A549 (cell line): ENCODE data around the gene ADARB2. TPM values are rescaled to one million over a fixed set of nuclear protein-coding genes. Genes with fewer than 3 reads are reported as not detected.

ENCODE experiments used
- ATAC-seq, 2 experiments: fragments of 200-7000 bp in 1 of 2; fragments of >200 bp in 1 of 2; cut with Nextera tagmentation in 1 of 2; cut with Tn5 transposase in 1 of 2; 3 replicates each; pipeline versions ENCODE4 v1.8.0 to v1.9.1; 2018 to 2020; ENCODE audit warnings: mild to moderate bottlenecking in 1 of 2, moderate library complexity in 1 of 2
- CTCF ChIA-PET: fragments of 300-600 bp; sonication (Branson Sonifier 250); formaldehyde crosslinking; extraction: SDS; loops from one replicate; lab custom pipeline; 2021; ENCODE audit warnings: antibody characterized with exemption, inconsistent platforms; lab: Yijun Ruan, JAX
- POLR2A ChIA-PET: fragments of 350-600 bp; formaldehyde crosslinking; extraction: SDS; loops from one replicate; lab custom pipeline; 2021; ENCODE audit warnings: antibody characterized with exemption, inconsistent platforms; lab: Yijun Ruan, JAX
- DNase-seq, 2 experiments: peaks; one replicate each; pipeline versions ENCODE4 v3.0.0 to v3.0.0-alpha.2; 2011 to 2016; ENCODE audit warnings: low read depth in 1 of 2, low spot score in 1 of 2
- FAIRE-seq: peaks from 2 replicates; lab custom pipeline; 2011; peaks lifted over from hg19 to GRCh38; lab: Jason Lieb, UNC
- H3K27ac ChIP-seq, 2 experiments: fragments of >200 bp; sonication (Bioruptor Twin); formaldehyde crosslinking; 3 replicates each; pipeline ENCODE4 v1.5.1; 2016 to 2017
- H3K4me1 ChIP-seq: fragments of >200 bp; sonication (Bioruptor Twin); formaldehyde crosslinking; 3 replicates; pipeline ENCODE4 v1.6.1; 2016
- H3K4me2 ChIP-seq: fragments of >200 bp; sonication (Bioruptor Twin); formaldehyde crosslinking; 3 replicates; pipeline ENCODE4 v1.6.1; 2016
- H3K4me3 ChIP-seq: fragments of >200 bp; sonication (Bioruptor Twin); formaldehyde crosslinking; 3 replicates; pipeline ENCODE4 v1.5.1; 2016
- H3K9me3 ChIP-seq: fragments of >200 bp; sonication (Bioruptor Twin); formaldehyde crosslinking; 3 replicates; pipeline ENCODE4 v1.6.1; 2016
- CBX8 ChIP-seq: fragments of 200-600 bp; sonication (generic); IDR thresholded peaks from 2 replicates; pipeline ENCODE4 v1.6.1; 2016
- EHF ChIP-seq: fragments of 250-450 bp; sonication (Bioruptor Pico); IDR thresholded peaks from 2 replicates; pipeline ENCODE4 v1.5.0; 2020; ENCODE audit warnings: mild to moderate bottlenecking
- EHMT2 ChIP-seq: fragments of 200-600 bp; sonication (generic); IDR thresholded peaks from 2 replicates; pipeline ENCODE4 v1.6.1; 2016; ENCODE audit warnings: antibody characterized with exemption, low read depth, mild to moderate bottlenecking, moderate library complexity
- EP300 ChIP-seq, 2 experiments: fragments of >200 bp; sonication (Bioruptor Twin); formaldehyde crosslinking; IDR thresholded peaks; 2 replicates in 1 of 2; 3 replicates in 1 of 2; pipeline ENCODE4 v1.6.1; 2016 to 2017
- FOSB ChIP-seq: fragments of 250-450 bp; sonication (Bioruptor Pico); IDR thresholded peaks from 2 replicates; pipeline ENCODE4 v1.5.0; 2020; ENCODE audit warnings: mild to moderate bottlenecking, moderate library complexity
- JUN ChIP-seq, 2 experiments: fragments of >200 bp; sonication (Bioruptor Twin); formaldehyde crosslinking; IDR thresholded peaks; 2 replicates in 1 of 2; 3 replicates in 1 of 2; pipeline ENCODE4 v1.6.1; 2016 to 2017
- KDM5A ChIP-seq: fragments of 200-600 bp; sonication (generic); IDR thresholded peaks from 2 replicates; pipeline ENCODE4 v1.6.1; 2016; ENCODE audit warnings: antibody characterized with exemption, mild to moderate bottlenecking
- MAZ ChIP-seq: fragments of 150-350 bp; IDR thresholded peaks from 2 replicates; pipeline ENCODE4 v1.6.1; 2014; ENCODE audit warnings: antibody characterized with exemption, low read depth, low read length, borderline replicate concordance
- MYC ChIP-seq: IDR thresholded peaks from 2 replicates; pipeline ENCODE4 v1.6.1; 2012; ENCODE audit warnings: mild to moderate bottlenecking, inconsistent platforms, low read length, improper control_type of control experiment, borderline replicate concordance
- POLR2A ChIP-seq: IDR thresholded peaks from 2 replicates; pipeline ENCODE4 v1.6.1; 2012; ENCODE audit warnings: mild to moderate bottlenecking, low read length
- POLR2AphosphoS2 ChIP-seq: conservative IDR thresholded peaks from 2 replicates; pipeline ENCODE4 v1.6.1; 2012; ENCODE audit warnings: low read length, improper control_type of control experiment, inconsistent platforms
- RARB ChIP-seq: fragments of 250-450 bp; sonication (Bioruptor Pico); IDR thresholded peaks from 2 replicates; pipeline ENCODE4 v1.8.0; 2021; ENCODE audit warnings: mild to moderate bottlenecking, moderate library complexity
- RCOR1 ChIP-seq: fragments of 150-350 bp; IDR thresholded peaks from 2 replicates; pipeline ENCODE4 v1.6.1; 2014; ENCODE audit warnings: antibody characterized with exemption, low read length, low read depth
- RFX5 ChIP-seq: fragments of 450-650 bp; IDR thresholded peaks from 2 replicates; pipeline ENCODE4 v1.7.1; 2014; ENCODE audit warnings: antibody characterized with exemption, mild to moderate bottlenecking, moderate library complexity
- SMC3 ChIP-seq: fragments of >200 bp; sonication (Bioruptor Twin); formaldehyde crosslinking; IDR thresholded peaks from 3 replicates; pipeline ENCODE4 v1.6.1; 2018; ENCODE audit warnings: inconsistent platforms
- ZC3H11A ChIP-seq: fragments of 450-650 bp; IDR thresholded peaks from 2 replicates; pipeline ENCODE4 v1.6.1; 2014; ENCODE audit warnings: antibody characterized with exemption, mild to moderate bottlenecking
- WGBS: methylation state at CpG from one replicate; pipeline ENCODE4 v1.1.6; 2017; ENCODE audit errors: missing lambda C conversion rate; 5-methylcytosine and 5-hydroxymethylcytosine counted together
- polyA plus RNA-seq, 4 experiments: library from polyadenylated mRNA; depleted of rRNA in 3 of 4; stranded (reverse); fragments of >200 nt; fragmentation: RNase III in 1 of 4; extraction: RNeasy Plus Mini Kit Qiagen cat#74134 plus additional on column Dnase treatment in 1 of 4; gene quantifications; 2 replicates in 3 of 4; 3 replicates in 1 of 4; pipeline ENCODE4 v1.2.3, GENCODE V29; 2011 to 2017
- TF ChIP-seq, protein P1 (sequence below): fragments of >200 bp; sonication (Bioruptor Twin); formaldehyde crosslinking; IDR thresholded peaks from 3 replicates; pipeline ENCODE4 v1.5.1; 2016
- TF ChIP-seq, protein P2 (sequence below): fragments of 250-450 bp; sonication (Bioruptor Pico); IDR thresholded peaks from 2 replicates; pipeline ENCODE4 v1.5.0; 2020; ENCODE audit warnings: low read depth, mild to moderate bottlenecking, moderate library complexity
- TF ChIP-seq, protein P3 (sequence below): fragments of >200 bp; sonication (Bioruptor Twin); formaldehyde crosslinking; IDR thresholded peaks from 2 replicates; pipeline ENCODE4 v1.6.1; 2016
- TF ChIP-seq, protein P4 (sequence below): fragments of 450-650 bp; IDR thresholded peaks from 2 replicates; pipeline ENCODE4 v1.6.1; 2014; ENCODE audit warnings: antibody characterized with exemption

The ADARB2 gene
- polyA plus RNA-seq, 2 of the 4 experiments (the other 2 are of a cell fraction): not detected

DNA sequence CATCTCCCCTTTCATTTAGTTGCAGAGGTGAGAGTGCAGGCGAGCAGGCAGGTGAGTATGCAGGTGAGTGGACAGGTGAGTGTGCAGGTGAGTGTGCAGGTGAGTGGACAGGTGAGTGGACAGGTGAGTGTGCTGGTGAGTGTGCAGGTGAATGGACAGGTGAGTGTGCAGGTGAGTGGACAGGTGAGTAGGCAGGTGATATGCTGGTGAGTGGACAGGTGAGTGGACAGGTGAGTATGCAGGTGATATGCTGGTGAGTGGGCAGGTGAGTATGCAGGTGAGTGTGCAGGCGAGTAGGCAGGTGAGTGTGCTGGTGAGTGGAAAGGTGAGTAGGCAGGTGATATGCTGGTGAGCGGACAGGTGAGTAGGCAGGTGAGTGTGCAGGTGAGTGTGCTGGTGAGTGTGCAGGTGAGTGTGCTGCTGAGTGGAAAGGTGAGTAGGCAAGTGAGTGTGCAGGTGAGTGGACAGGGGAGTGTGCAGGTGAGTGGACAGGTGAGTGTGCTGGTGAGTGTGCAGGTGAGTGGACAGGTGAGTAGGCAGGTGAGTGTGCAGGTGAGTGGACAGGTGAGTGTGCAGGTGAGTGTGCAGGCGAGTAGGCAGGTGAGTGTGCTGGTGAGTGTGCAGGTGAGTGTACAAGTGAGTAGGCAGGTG lies 165.6 kb downstream of the ADARB2 start:
- no peak for DNase-seq
- no peak for FAIRE-seq
- POLR2A ChIA-PET: no interaction called here
- CTCF ChIA-PET: no interaction called here
- H3K9me3 ChIP-seq: no peaks in the 10 kb centered on the region
- ATAC-seq: no peak
- no peaks in the 10 kb centered on the region for H3K4me1 ChIP-seq
- TF ChIP-seq POLR2A: 0 out of 2 replicates have a peak, but pooled peaks have one; percentile 1
- TF ChIP-seq EHMT2: no peak
- TF ChIP-seq, all 56 proteins: peak for 1
- H3K4me2 ChIP-seq: no peak overlapping the region
- 14% methylated on average over 4 of the region's 4 CpGs for WGBS
- H3K27ac ChIP-seq: no peak overlapping the region
- H3K4me3 ChIP-seq: no peak overlapping the region

DNA sequence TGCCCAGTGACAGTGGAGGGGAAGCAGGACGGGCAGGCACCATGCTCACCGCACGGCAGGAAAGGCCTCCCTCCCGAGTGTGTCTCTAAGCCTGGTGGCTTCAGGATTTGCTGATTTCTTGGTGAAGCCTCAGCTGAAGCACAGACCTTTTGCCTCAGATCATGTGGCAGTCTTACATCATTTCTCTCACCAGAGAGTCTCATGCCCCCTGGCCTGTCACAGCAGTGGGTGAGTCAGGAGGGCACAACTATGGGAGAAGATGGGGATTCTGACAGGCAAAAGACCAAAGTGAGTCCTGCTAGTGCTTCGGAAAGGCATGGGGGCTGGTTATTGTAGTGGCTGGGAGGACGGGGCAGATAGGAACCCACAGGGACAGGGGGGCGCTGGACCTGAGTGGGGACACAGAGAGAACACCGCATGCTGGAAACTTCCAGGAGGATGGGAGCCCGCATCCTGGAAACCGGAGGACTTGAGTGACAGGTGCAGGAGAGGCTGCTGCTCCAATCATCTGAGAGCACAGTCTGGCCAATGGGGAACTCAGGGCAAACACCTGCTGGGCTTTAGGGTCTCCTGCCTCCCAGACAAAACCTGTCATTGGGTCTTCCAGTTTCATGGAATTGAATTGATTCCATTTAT lies 166.8 kb downstream of the ADARB2 start:
- no peak overlapping the region for H3K4me2 ChIP-seq
- ATAC-seq: no peak
- CTCF ChIA-PET: no interaction called here
- no peak for DNase-seq
- no peak for TF ChIP-seq FOSB
- no peak for TF ChIP-seq ZC3H11A
- no peak for TF ChIP-seq JUN (IDR thresholded peaks at IDR 0.05)
- TF ChIP-seq RCOR1: no peak
- TF ChIP-seq, protein P1, sequence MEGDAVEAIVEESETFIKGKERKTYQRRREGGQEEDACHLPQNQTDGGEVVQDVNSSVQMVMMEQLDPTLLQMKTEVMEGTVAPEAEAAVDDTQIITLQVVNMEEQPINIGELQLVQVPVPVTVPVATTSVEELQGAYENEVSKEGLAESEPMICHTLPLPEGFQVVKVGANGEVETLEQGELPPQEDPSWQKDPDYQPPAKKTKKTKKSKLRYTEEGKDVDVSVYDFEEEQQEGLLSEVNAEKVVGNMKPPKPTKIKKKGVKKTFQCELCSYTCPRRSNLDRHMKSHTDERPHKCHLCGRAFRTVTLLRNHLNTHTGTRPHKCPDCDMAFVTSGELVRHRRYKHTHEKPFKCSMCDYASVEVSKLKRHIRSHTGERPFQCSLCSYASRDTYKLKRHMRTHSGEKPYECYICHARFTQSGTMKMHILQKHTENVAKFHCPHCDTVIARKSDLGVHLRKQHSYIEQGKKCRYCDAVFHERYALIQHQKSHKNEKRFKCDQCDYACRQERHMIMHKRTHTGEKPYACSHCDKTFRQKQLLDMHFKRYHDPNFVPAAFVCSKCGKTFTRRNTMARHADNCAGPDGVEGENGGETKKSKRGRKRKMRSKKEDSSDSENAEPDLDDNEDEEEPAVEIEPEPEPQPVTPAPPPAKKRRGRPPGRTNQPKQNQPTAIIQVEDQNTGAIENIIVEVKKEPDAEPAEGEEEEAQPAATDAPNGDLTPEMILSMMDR: no peak
- TF ChIP-seq, protein P2, sequence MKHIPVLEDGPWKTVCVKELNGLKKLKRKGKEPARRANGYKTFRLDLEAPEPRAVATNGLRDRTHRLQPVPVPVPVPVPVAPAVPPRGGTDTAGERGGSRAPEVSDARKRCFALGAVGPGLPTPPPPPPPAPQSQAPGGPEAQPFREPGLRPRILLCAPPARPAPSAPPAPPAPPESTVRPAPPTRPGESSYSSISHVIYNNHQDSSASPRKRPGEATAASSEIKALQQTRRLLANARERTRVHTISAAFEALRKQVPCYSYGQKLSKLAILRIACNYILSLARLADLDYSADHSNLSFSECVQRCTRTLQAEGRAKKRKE (CRISPR knock-in tag): no peak
- no peak for TF ChIP-seq POLR2AphosphoS2
- TF ChIP-seq SMC3: no peak
- no peak for TF ChIP-seq KDM5A
- TF ChIP-seq EP300 (IDR thresholded peaks at IDR 0.05): no peak
- TF ChIP-seq, all 56 proteins: peak for 0
- H3K4me3 ChIP-seq: no peak overlapping the region
- no peaks in the 10 kb centered on the region for H3K9me3 ChIP-seq
- POLR2A ChIA-PET: no interaction called here
- no peak for FAIRE-seq
- no peak overlapping the region for H3K27ac ChIP-seq
- WGBS: 27% methylated on average over 7 of the region's 10 CpGs
- no peaks in the 10 kb centered on the region for H3K4me1 ChIP-seq

DNA sequence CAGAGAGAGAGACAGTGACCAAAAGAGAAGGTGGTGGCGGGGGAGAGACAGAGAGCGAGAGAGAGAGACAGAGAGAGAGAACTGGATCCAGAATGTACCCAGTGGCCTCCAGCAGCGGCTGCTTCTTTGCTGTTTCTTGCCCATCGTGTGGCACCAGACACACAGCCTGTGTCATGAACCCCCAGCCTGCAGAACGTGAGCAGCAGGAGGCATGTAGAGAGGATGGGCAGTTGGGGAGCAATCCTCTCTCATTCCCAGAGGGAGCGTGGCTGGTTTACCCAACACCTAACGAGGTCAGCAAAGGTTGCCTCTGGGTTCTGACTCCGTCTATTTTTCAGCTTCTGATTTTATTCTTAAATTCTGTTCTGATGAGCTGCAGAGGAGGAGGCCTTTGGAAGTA lies 168.1 kb downstream of the ADARB2 start:
- H3K4me3 ChIP-seq: no peak overlapping the region
- WGBS: 23% methylated on average over 8 of the region's 8 CpGs
- no peaks in the 10 kb centered on the region for H3K4me1 ChIP-seq
- no peak overlapping the region for H3K4me2 ChIP-seq
- DNase-seq (no peak), ATAC-seq (no peak), FAIRE-seq (no peak)
- POLR2A ChIA-PET: no interaction called here
- CTCF ChIA-PET: no interaction called here
- no peak overlapping the region for H3K27ac ChIP-seq
- TF ChIP-seq RARB (CRISPR knock-in tag): no peak
- TF ChIP-seq RFX5: no peak
- TF ChIP-seq, protein P3, sequence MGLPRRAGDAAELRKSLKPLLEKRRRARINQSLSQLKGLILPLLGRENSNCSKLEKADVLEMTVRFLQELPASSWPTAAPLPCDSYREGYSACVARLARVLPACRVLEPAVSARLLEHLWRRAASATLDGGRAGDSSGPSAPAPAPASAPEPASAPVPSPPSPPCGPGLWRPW: no peak
- TF ChIP-seq EHF: no peak
- no peak for TF ChIP-seq MYC
- TF ChIP-seq CBX8: no peak
- TF ChIP-seq MAZ: no peak
- TF ChIP-seq, protein P4, sequence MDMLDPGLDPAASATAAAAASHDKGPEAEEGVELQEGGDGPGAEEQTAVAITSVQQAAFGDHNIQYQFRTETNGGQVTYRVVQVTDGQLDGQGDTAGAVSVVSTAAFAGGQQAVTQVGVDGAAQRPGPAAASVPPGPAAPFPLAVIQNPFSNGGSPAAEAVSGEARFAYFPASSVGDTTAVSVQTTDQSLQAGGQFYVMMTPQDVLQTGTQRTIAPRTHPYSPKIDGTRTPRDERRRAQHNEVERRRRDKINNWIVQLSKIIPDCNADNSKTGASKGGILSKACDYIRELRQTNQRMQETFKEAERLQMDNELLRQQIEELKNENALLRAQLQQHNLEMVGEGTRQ: no peak
- no peak for TF ChIP-seq FOSB
- TF ChIP-seq, protein P1: no peak
- H3K9me3 ChIP-seq: no peaks in the 10 kb centered on the region
